HUES64 (cell line): ENCODE results near the gene FRMPD1.

ENCODE experiments used
- H3K27ac ChIP-seq: 2 replicates; pipeline ENCODE4 v1.7.0; 2013; ENCODE audit warnings: low read depth, low read length, inconsistent platforms
- H3K27me3 ChIP-seq: 2 replicates; pipeline ENCODE4 v1.6.1; 2013; ENCODE audit warnings: mild to moderate bottlenecking, low read length; ENCODE audit not compliant: insufficient read depth
- H3K36me3 ChIP-seq: 2 replicates; pipeline ENCODE4 v1.6.1; 2013; ENCODE audit warnings: mild to moderate bottlenecking, low read length; ENCODE audit not compliant: insufficient read depth
- H3K4me1 ChIP-seq: 2 replicates; pipeline ENCODE4 v1.6.1; 2013; ENCODE audit warnings: mild to moderate bottlenecking, low read length, moderate library complexity; ENCODE audit not compliant: insufficient read depth
- H3K4me3 ChIP-seq: 2 replicates; pipeline ENCODE4 v1.5.1; 2013; ENCODE audit warnings: mild to moderate bottlenecking, low read length, moderate library complexity
- H3K9ac ChIP-seq: 2 replicates; pipeline ENCODE4 v1.6.1; 2013; ENCODE audit warnings: mild to moderate bottlenecking, low read depth, low read length
- H3K9me3 ChIP-seq: 2 replicates; pipeline ENCODE4 v1.6.1; 2013; ENCODE audit warnings: low read depth, low read length; ENCODE audit not compliant: insufficient read depth
- WGBS: fragments of 150-250, 120-280 bp; methylation state at CpG from one replicate; pipeline ENCODE4 v1.1.7; 2013; ENCODE audit warnings: missing lambda C conversion rate; 5-methylcytosine and 5-hydroxymethylcytosine counted together

Gene FRMPD1

DNA sequence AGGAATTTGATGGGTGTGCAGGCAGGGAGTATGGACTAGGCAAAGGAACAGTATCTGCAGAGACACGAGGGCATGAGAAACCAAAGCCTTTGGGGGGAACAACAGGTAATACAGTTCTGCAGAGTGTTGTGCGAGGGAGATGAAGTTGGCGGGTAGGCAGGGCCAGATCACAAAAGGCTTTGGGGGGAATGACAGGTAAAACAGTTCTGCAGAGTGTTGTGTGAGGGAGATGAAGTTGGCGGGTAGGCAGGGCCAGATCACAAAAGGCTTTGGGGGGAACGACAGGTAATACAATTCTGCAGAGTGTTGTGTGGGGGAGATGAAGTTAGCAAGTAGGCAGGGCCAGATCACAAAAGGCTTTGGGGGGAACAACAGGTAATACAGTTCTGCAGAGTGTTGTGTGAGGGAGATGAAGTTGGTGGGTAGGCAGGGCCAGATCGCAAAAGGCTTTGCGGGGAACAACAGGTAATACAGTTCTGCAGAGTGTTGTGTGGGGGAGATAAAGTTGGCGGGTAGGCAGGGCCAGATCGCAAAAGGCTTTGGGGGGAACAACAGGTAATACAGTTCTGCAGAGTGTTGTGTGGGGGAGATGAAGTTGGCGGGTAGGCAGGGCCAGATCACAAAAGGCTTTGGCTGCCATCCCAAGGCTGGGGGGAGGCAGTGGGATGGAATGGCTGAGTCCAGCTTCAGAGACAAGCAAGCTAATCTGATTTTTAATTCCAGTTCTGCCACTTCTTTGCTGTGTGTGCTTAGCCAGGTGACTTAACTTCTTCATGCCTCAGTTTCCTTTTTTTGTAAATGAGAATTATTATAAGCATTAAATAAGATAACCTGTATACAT lies 33.0 kb downstream of the FRMPD1 start:
- Histone ChIP-seq H3K9me3 (no peaks in the 10 kb centered on the region), H3K27me3 (0 out of 2 replicates have a peak, but pooled peaks cover 2% of the 10 kb centered on the region), H3K27ac (no peak overlapping the region), H3K9ac (no peak overlapping the region), H3K36me3 (no peaks in the 10 kb centered on the region), H3K4me3 (no peak overlapping the region), H3K4me1 (no peaks in the 10 kb centered on the region)
- 86% methylated on average over 10 of the region's 10 CpGs for WGBS

DNA sequence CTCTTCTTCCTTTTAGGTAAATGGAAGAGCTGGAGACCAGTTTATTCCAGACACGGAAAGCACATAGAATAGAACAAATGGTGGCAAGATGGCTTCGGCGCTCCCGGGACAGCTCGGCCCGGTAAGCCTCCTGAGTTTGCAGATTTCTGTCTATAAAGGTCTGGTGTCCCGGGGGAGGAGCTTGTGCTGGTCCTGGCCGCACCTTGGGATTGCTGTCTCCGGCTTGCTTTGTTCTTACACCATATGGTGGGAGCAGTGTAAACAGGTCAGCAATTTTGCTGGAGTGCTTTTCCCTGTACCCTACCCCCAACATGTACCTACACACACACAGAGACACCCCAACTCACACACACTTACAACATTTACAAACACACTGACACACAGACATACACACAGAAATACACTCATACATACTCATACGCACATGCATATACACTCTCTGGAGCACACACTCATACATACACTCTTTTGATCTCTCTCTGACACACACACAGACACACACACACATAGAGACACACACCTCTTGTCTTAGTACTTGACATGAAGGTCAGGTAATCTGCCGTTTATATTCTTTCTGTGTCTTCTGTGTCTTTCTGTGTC lies 42.0 kb downstream of the FRMPD1 start:
- Histone ChIP-seq H3K9me3 (no peaks in the 10 kb centered on the region), H3K36me3 (no peaks in the 10 kb centered on the region), H3K9ac (no peak overlapping the region), H3K27ac (no peak overlapping the region), H3K4me3 (no peak overlapping the region), H3K4me1 (peaks cover 9% of the 10 kb centered on the region; the same call in 1 of the 2 replicates), H3K27me3 (no peaks in the 10 kb centered on the region)
- 88% methylated on average over 11 of the region's 11 CpGs for WGBS

DNA sequence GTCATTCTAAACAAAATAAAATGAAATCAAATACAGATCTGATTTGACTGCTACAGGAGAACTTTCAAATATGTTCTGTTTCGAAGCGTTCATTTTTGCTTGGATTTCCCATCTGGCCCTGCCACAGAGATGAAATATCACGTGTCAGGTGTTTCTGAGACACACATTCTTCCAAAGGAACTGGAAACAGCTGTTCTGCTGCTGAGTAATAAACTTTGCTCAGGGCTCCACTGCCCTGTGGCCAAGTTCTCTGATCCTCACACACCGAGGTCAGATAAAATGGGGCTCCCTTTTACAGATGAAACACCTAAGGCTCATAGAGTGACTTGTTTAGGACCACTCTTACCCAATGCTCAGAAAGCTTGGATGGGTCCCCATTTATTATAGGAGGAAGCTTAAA lies 42.5 kb downstream of the FRMPD1 start:
- Histone ChIP-seq H3K36me3 (no peaks in the 10 kb centered on the region), H3K4me1 (peaks cover 9% of the 10 kb centered on the region; the same call in 1 of the 2 replicates), H3K27ac (no peak overlapping the region), H3K9me3 (no peaks in the 10 kb centered on the region), H3K4me3 (no peak overlapping the region), H3K27me3 (no peaks in the 10 kb centered on the region), H3K9ac (no peak overlapping the region)
- whole genome bisulfite sequencing, result 82% methylated on average over 4 of the region's 4 CpGs

DNA sequence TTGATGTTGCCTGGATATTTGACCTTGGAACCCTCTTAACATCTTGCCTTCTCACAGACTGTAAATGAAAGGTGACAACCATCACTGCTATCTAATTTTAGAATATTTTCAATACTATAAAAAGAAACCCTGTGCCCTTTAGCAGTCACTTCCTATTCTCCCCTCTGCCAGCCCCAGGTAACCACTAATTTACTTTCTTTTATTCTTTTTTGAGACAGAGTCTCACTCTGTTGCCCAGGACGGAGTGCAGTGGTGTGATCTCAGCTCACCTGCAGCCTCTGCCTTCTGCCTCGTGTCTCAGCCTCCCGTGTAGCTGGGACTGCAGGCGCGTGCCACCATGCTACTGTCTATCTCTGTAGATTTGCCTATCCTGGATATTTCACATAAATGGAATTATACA lies 43.6 kb downstream of the FRMPD1 start:
- Histone ChIP-seq H3K9ac (no peak overlapping the region), H3K27me3 (no peaks in the 10 kb centered on the region), H3K36me3 (no peaks in the 10 kb centered on the region), H3K27ac (no peak overlapping the region), H3K9me3 (no peaks in the 10 kb centered on the region), H3K4me3 (no peak overlapping the region), H3K4me1 (peaks cover 9% of the 10 kb centered on the region; the same call in 1 of the 2 replicates)
- 94% methylated on average over 5 of the region's 5 CpGs for WGBS

DNA sequence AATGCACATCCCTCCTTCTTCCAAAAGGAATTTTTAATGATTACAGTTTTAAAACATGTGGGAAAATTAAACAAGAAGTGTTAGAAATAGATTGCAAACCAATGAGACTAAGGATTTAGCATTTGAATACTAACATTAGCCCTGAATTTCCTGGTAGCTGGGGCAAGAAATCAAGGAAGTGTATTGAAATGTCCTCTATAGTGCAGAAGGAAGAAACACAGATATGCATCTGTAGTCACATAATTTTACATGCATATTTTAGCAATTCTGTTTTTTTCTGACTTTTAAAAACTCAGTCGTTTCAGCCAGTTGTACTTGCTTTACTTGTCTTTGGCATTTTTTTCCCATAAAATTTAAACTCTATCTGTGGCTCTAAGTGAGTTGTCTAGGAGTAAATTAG lies 45.8 kb downstream of the FRMPD1 start:
- H3K4me1 ChIP-seq, result peaks cover 9% of the 10 kb centered on the region; the same call in 1 of the 2 replicates
- no peak overlapping the region for H3K9ac ChIP-seq
- H3K27me3 ChIP-seq, result peaks cover 3% of the 10 kb centered on the region; the same call in 1 of the 2 replicates
- H3K9me3 ChIP-seq, result no peaks in the 10 kb centered on the region
- no peak overlapping the region for H3K4me3 ChIP-seq
- H3K36me3 ChIP-seq, result no peaks in the 10 kb centered on the region
- H3K27ac ChIP-seq, result no peak overlapping the region
- WGBS, result 60% methylated on average over 1 of the region's 1 CpG

DNA sequence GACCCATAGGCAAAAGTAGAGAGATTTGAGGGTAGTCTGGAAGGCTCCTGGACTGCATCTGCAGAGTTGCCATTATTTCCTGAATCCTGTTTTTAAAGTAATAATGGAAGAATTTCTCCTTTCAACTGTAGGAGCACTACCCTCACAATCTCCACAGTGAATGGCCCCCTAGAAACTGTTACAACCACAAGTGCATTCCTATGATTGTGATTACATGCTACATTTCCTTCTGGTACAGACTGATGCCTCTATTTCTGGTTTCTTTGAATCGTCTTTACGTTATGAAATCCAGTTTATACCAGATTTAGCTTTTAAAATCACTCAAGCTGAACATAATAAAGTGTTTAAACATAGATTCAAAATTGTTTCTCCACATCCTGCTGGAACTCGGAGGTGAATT lies 49.4 kb downstream of the FRMPD1 start:
- Histone ChIP-seq H3K36me3 (no peaks in the 10 kb centered on the region), H3K9ac (no peak overlapping the region), H3K4me3 (no peak overlapping the region), H3K27ac (no peak overlapping the region), H3K4me1 (peaks cover 9% of the 10 kb centered on the region; the same call in 1 of the 2 replicates), H3K27me3 (peaks cover 3% of the 10 kb centered on the region; the same call in 1 of the 2 replicates), H3K9me3 (no peaks in the 10 kb centered on the region)
- WGBS, result 90% methylated on average over 2 of the region's 3 CpGs

DNA sequence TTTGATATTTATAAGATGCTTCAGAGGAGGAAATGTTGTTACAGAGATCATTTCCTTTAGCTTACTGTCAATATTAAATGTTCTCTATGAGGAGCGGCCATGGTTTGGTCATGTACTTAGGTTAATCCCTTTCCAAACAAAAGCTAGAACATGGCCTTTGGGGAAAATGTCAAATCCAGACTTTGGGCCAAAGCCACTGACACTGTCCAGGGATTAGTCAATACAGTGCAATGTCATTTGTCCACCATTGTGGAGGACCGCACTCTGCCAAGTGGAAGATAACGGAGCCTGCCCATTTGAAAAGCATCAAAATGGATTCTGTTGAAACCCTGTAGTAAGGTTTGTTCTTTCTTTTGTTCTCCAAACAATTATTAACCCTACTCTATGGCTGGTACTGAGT lies 50.1 kb downstream of the FRMPD1 start:
- 98% methylated on average over 3 of the region's 3 CpGs for WGBS
- Histone ChIP-seq H3K27me3 (peaks cover 3% of the 10 kb centered on the region; the same call in 1 of the 2 replicates), H3K4me3 (no peak overlapping the region), H3K9ac (no peak overlapping the region), H3K4me1 (peaks cover 9% of the 10 kb centered on the region; the same call in 1 of the 2 replicates), H3K27ac (no peak overlapping the region), H3K36me3 (no peaks in the 10 kb centered on the region), H3K9me3 (no peaks in the 10 kb centered on the region)

DNA sequence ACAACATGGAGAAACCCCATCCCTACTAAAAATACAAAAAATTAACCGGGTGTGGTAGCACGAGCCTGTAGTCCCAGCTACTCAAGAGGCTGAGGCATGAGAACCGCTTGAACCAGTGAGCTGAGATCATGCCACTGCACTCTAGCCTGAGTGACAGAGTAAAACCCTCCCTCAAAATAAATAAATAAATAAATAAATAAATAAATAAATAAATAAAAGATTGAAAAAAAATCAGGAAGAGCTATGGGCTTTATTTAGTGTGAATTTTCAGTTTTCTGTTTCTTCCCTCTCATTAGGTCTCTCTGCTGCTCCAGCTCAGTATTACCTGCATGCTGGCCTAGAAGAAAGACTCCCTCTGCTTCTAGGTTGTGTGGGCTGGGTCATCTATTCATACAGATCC lies 55.0 kb downstream of the FRMPD1 start:
- Histone ChIP-seq H3K27me3 (peaks cover 3% of the 10 kb centered on the region; the same call in 1 of the 2 replicates), H3K4me3 (no peak overlapping the region), H3K9me3 (no peaks in the 10 kb centered on the region), H3K9ac (no peak overlapping the region), H3K4me1 (no peaks in the 10 kb centered on the region), H3K36me3 (no peaks in the 10 kb centered on the region), H3K27ac (no peak overlapping the region)
- 91% methylated on average over 3 of the region's 3 CpGs for WGBS

DNA sequence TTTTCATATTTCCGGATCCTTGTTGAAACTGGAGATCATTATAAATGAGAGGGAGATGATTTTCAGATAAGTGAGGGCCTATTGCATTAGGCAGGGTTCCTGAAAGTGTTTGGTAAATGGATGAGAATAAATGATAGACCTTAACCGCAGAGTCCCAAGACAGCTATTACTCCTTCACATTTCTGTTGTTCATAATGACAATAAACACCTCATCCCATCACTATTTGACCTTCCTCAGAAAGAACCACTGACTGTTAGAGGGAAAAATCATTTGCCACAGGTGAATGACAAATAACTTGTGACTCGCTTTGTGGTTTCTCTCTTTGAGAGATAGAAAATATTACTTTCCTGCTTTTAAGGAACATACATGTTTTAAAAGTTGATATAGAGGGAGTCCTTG lies 55.5 kb downstream of the FRMPD1 start:
- Histone ChIP-seq H3K27ac (no peak overlapping the region), H3K36me3 (no peaks in the 10 kb centered on the region), H3K4me3 (no peak overlapping the region), H3K27me3 (peaks cover 3% of the 10 kb centered on the region; the same call in 1 of the 2 replicates), H3K9ac (no peak overlapping the region), H3K9me3 (no peaks in the 10 kb centered on the region), H3K4me1 (no peaks in the 10 kb centered on the region)
- WGBS, result 97% methylated on average over 3 of the region's 3 CpGs

DNA sequence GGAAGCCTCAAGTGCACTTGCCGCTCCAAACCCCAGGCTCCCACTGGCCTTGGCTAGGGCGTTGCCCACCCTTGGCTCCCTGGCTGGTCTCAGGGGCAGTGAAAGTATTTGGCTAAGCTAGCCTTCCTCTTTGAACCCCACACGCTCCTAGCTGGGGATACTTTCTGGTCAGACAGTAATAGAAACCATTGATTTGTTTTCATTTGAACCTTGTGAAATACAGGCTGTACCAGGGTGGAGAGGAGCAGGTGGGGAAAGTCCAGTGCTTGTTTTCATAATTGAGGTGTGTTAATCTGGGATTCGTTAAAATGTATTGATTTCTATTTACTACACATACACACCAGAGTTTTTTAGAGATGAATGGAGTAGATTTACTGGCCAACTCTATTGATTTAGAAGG lies 57.0 kb downstream of the FRMPD1 start:
- Histone ChIP-seq H3K9ac (no peak overlapping the region), H3K27me3 (peaks cover 3% of the 10 kb centered on the region; the same call in 1 of the 2 replicates), H3K27ac (no peak overlapping the region), H3K9me3 (no peaks in the 10 kb centered on the region), H3K36me3 (no peaks in the 10 kb centered on the region), H3K4me1 (no peaks in the 10 kb centered on the region), H3K4me3 (no peak overlapping the region)
- 88% methylated on average over 3 of the region's 4 CpGs for WGBS

DNA sequence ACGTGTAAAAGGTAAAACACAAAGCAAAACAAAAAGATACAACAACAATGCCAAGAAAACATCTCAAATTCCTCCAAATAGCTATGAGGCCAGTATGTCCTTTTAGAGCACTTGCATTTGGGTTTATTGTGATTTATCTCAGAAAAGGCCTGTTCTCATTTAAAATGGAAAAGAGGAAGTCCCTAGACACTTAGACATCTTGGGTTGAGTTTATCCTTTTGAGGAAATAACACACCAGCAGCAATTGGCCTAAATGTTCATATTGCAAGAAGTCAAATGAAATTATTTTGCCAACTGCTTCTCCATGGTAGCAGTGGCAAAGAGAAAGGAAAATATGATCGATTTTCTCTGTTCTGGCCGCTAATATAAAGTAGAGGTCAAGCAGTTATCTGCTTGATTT lies 59.3 kb downstream of the FRMPD1 start:
- WGBS, result 91% methylated on average over 3 of the region's 3 CpGs
- no peak overlapping the region for H3K27ac ChIP-seq
- peaks cover 3% of the 10 kb centered on the region; the same call in 1 of the 2 replicates for H3K27me3 ChIP-seq
- no peak overlapping the region for H3K4me3 ChIP-seq
- H3K9me3 ChIP-seq, result no peaks in the 10 kb centered on the region
- no peak overlapping the region for H3K9ac ChIP-seq
- H3K4me1 ChIP-seq, result no peaks in the 10 kb centered on the region
- H3K36me3 ChIP-seq, result no peaks in the 10 kb centered on the region
